ENCODE data around the gene POGK. TPM values are rescaled to one million over a fixed set of nuclear protein-coding genes. Genes with fewer than 3 reads are reported as not detected.

The POGK gene
- total RNA-seq, 1 experiment from 2014 or later = 47.7 TPM

- 0 out of 2 replicates have a peak, but pooled peaks cover 3% of the 10 kb centered on the region for H3K4me1 ChIP-seq (ENCODE audit: insufficient read depth, low read length)
- H3K79me2 ChIP-seq (ENCODE audit: insufficient read depth, low read length) = no peaks in the 10 kb centered on the region
- no peak for DNase-seq
- H3K4ac ChIP-seq (ENCODE audit: low read depth, low read length) = no peak overlapping the region
- no peak overlapping the region for H4K5ac ChIP-seq (ENCODE audit: insufficient read length, low read depth, low read length)
- H3K14ac ChIP-seq (ENCODE audit: insufficient read depth, low read length) = no peak overlapping the region
- no peak overlapping the region for H3K23ac ChIP-seq (ENCODE audit: insufficient read length, low read depth, low read length)
- no peak overlapping the region for H2BK20ac ChIP-seq (ENCODE audit: low read depth, low read length, poor library complexity, severe bottlenecking)
- no peaks in the 10 kb centered on the region for H3K23me2 ChIP-seq (ENCODE audit: insufficient read length, low read depth, low read length, poor library complexity, severe bottlenecking)
- no peaks in the 10 kb centered on the region for H3K9me3 ChIP-seq (ENCODE audit: control insufficient read depth, low read depth, low read length)
- Mint-ChIP-seq H3K4me3 (no peak overlapping the region), H3K27me3 (ENCODE audit: low read depth) (no peaks in the 10 kb centered on the region), H3K4me1 (no peaks in the 10 kb centered on the region), H3K27ac (no peak overlapping the region), H3K9me3 (peaks cover 4% of the 10 kb centered on the region in 2 experiments; a peak in 4 of 5 replicates), H3K36me3 (ENCODE audit: insufficient read depth in 1 of 3, low read depth in 3 of 3) (peaks cover 0 to 4% (median 3%) of the 10 kb centered on the region in 3 experiments; a peak in 4 of 7 replicates)
- H2BK15ac ChIP-seq (ENCODE audit: low read depth, low read length) = no peak overlapping the region
- H3K18ac ChIP-seq (ENCODE audit: insufficient read length, low read depth, low read length) = no peak overlapping the region
- no peaks in the 10 kb centered on the region for H4K20me1 ChIP-seq (ENCODE audit: control insufficient read depth, insufficient read depth, insufficient read length)
- no peak overlapping the region for H3K4me2 ChIP-seq (ENCODE audit: insufficient read depth, insufficient read length, low read length)
- H2BK120ac ChIP-seq (ENCODE audit: low read depth, low read length, poor library complexity, severe bottlenecking) = no peak overlapping the region
- no peak overlapping the region for H4K8ac ChIP-seq (replicated peaks; ENCODE audit: insufficient read length, low read depth, low read length)
- H3K9ac ChIP-seq (ENCODE audit: extremely low read depth, insufficient read length, low read length) = no peak overlapping the region
- TF ChIP-seq CTCF (conservative IDR thresholded peaks at IDR 0.05) = no peak
- H2BK12ac ChIP-seq (ENCODE audit: insufficient read length, low read depth, low read length) = no peak overlapping the region
- no peak overlapping the region for H2BK5ac ChIP-seq (ENCODE audit: insufficient read length, low read length)
- no CpG with 5 or more reads among the region's 1 CpG for WGBS (ENCODE audit: extremely low coverage, insufficient read length, low lambda C conversion rate)
- H3K79me1 ChIP-seq (ENCODE audit: insufficient read depth, low read depth, low read length, poor library complexity, severe bottlenecking) = no peaks in the 10 kb centered on the region
- no peak overlapping the region for H4K91ac ChIP-seq (ENCODE audit: insufficient read length, low read depth, low read length)
- H3K27ac ChIP-seq (ENCODE audit: insufficient read length, low read depth, low read length) = no peak overlapping the region
- H3K27me3 ChIP-seq (ENCODE audit: insufficient read depth, low read length) = no peaks in the 10 kb centered on the region
- no peak overlapping the region for H3K56ac ChIP-seq (ENCODE audit: insufficient read length, low read depth, low read length)
- H3T11ph ChIP-seq (ENCODE audit: low read length) = no peak overlapping the region
- H2AFZ ChIP-seq (ENCODE audit: low read length) = no peak overlapping the region
- no peak overlapping the region for H2AK5ac ChIP-seq (ENCODE audit: insufficient read length, low read length)
Observed at GRCh38 chr1:166903232-166903631, 64.0 kb downstream of the POGK start.
